HEK293 (cell line): ENCODE measurements around the gene HMGN4.

Experiments used
- CTCF ChIA-PET: fragments of 350-600 bp; formaldehyde crosslinking; extraction: SDS; loops from one replicate; lab custom pipeline; 2021; ENCODE audit warnings: antibody characterized with exemption; lab: Yijun Ruan, JAX
- POLR2A ChIA-PET: fragments of 300-600 bp; formaldehyde crosslinking; extraction: SDS; loops from one replicate; lab custom pipeline; 2020; ENCODE audit warnings: antibody characterized with exemption, inconsistent platforms; lab: Yijun Ruan, JAX
- H3K27ac ChIP-seq: fragments of 200-500 bp; sonication (Bioruptor generic); 2 replicates; pipeline ENCODE4 v1.5.1; 2014; ENCODE audit warnings: low read depth, low read length, control low read depth, inconsistent platforms; ENCODE audit errors: extremely low read depth
- H3K36me3 ChIP-seq, 2 experiments: fragments of 200-500 bp in 1 of 2; sonication (Bioruptor generic) in 1 of 2; 1 replicate in 1 of 2; 2 replicates in 1 of 2; pipeline ENCODE4 v1.5.1; 2014 to 2017; ENCODE audit warnings: inconsistent platforms in 2 of 2, low read length in 2 of 2; ENCODE audit not compliant: control insufficient read depth in 2 of 2, insufficient read depth in 1 of 2
- H3K4me1 ChIP-seq: fragments of 200-500 bp; sonication (Bioruptor generic); 2 replicates; pipeline ENCODE4 v1.5.1; 2014; ENCODE audit warnings: mild to moderate bottlenecking, low read length, inconsistent platforms; ENCODE audit not compliant: control insufficient read depth, insufficient read depth
- H3K4me3 ChIP-seq: 2 replicates; pipeline ENCODE4 v1.5.1; 2011; ENCODE audit warnings: low read depth, mild to moderate bottlenecking, control low read depth, low read length, moderate library complexity
- H3K9me3 ChIP-seq: fragments of 200-500 bp; sonication (Bioruptor generic); 2 replicates; pipeline ENCODE4 v1.5.1; 2014; ENCODE audit warnings: low read depth, low read length, inconsistent platforms; ENCODE audit not compliant: control insufficient read depth, insufficient read depth
- ELK4 ChIP-seq: IDR thresholded peaks from 2 replicates; pipeline ENCODE4 v1.6.1; 2011; ENCODE audit warnings: mild to moderate bottlenecking, low read depth, low read length, borderline replicate concordance
- HIC1 ChIP-seq: fragments of 450-650 bp; formaldehyde crosslinking; IDR thresholded peaks from 2 replicates; pipeline ENCODE4 v1.5.1; 2016; ENCODE audit warnings: missing biosample characterization, missing genetic modification characterization
- IKZF3 ChIP-seq: fragments of 450-650 bp; IDR thresholded peaks from 2 replicates; pipeline ENCODE4 v1.5.0; 2018; ENCODE audit warnings: missing biosample characterization, mild to moderate bottlenecking, missing genetic modification characterization, moderate library complexity
- KLF17 ChIP-seq: fragments of 450-650 bp; formaldehyde crosslinking; IDR thresholded peaks from 2 replicates; pipeline ENCODE4 v1.5.1; 2016; ENCODE audit warnings: missing biosample characterization, missing genetic modification characterization
- OVOL3 ChIP-seq: fragments of 450-650 bp; formaldehyde crosslinking; IDR thresholded peaks from 2 replicates; pipeline ENCODE4 v1.5.1; 2016; ENCODE audit warnings: missing biosample characterization, missing genetic modification characterization
- SALL2 ChIP-seq: fragments of 450-650 bp; formaldehyde crosslinking; IDR thresholded peaks from 2 replicates; pipeline ENCODE4 v1.5.0; 2017; ENCODE audit warnings: missing biosample characterization, mild to moderate bottlenecking, missing genetic modification characterization, borderline replicate concordance
- YY1 ChIP-seq: fragments of 450-650 bp; formaldehyde crosslinking; IDR thresholded peaks from 2 replicates; pipeline ENCODE4 v1.5.1; 2018; ENCODE audit warnings: missing biosample characterization, missing genetic modification characterization
- ZBTB17 ChIP-seq: fragments of 450-650 bp; formaldehyde crosslinking; IDR thresholded peaks from 2 replicates; pipeline ENCODE4 v1.5.1; 2016; ENCODE audit warnings: missing biosample characterization, missing genetic modification characterization
- ZBTB21 ChIP-seq: fragments of 450-650 bp; formaldehyde crosslinking; IDR thresholded peaks from 2 replicates; pipeline ENCODE4 v1.5.1; 2017; ENCODE audit warnings: missing biosample characterization, missing genetic modification characterization
- ZFHX2 ChIP-seq: fragments of 450-650 bp; formaldehyde crosslinking; conservative IDR thresholded peaks from 2 replicates; pipeline ENCODE4 v1.5.1; 2016; ENCODE audit warnings: missing biosample characterization, missing genetic modification characterization
- ZNF138 ChIP-seq: fragments of 450-650 bp; formaldehyde crosslinking; IDR thresholded peaks from 2 replicates; pipeline ENCODE4 v1.5.1; 2016; ENCODE audit warnings: missing biosample characterization, missing genetic modification characterization, borderline replicate concordance
- ZNF174 ChIP-seq: fragments of 450-650 bp; formaldehyde crosslinking; IDR thresholded peaks from 2 replicates; pipeline ENCODE4 v1.5.0; 2017; ENCODE audit warnings: missing biosample characterization, mild to moderate bottlenecking, missing genetic modification characterization
- ZNF23 ChIP-seq: fragments of 450-650 bp; formaldehyde crosslinking; IDR thresholded peaks from 2 replicates; pipeline ENCODE4 v1.5.1; 2016; ENCODE audit warnings: missing biosample characterization, missing genetic modification characterization, borderline replicate concordance
- ZNF521 ChIP-seq: fragments of 450-650 bp; formaldehyde crosslinking; IDR thresholded peaks from 2 replicates; pipeline ENCODE4 v1.5.1; 2017; ENCODE audit warnings: missing biosample characterization, mild to moderate bottlenecking, missing genetic modification characterization
- ZNF549 ChIP-seq: fragments of 450-650 bp; IDR thresholded peaks from 2 replicates; pipeline ENCODE4 v1.5.1; 2018; ENCODE audit warnings: missing biosample characterization, missing genetic modification characterization, mild to moderate bottlenecking, inconsistent platforms, moderate library complexity
- ZNF701 ChIP-seq: fragments of 450-650 bp; formaldehyde crosslinking; IDR thresholded peaks from 2 replicates; pipeline ENCODE4 v1.5.1; 2016; ENCODE audit warnings: missing biosample characterization, missing genetic modification characterization
- ZNF785 ChIP-seq: fragments of 450-650 bp; formaldehyde crosslinking; IDR thresholded peaks from 2 replicates; pipeline ENCODE4 v1.5.1; 2016; ENCODE audit warnings: missing biosample characterization, missing genetic modification characterization
- ZNF830 ChIP-seq: fragments of 450-650 bp; IDR thresholded peaks from 2 replicates; pipeline ENCODE4 v1.5.0; 2018; ENCODE audit warnings: missing biosample characterization, missing genetic modification characterization, low read depth, mild to moderate bottlenecking, moderate library complexity
- ZNF837 ChIP-seq: fragments of 450-650 bp; formaldehyde crosslinking; IDR thresholded peaks from 2 replicates; pipeline ENCODE4 v1.5.1; 2016; ENCODE audit warnings: missing biosample characterization, missing genetic modification characterization
- ZSCAN23 ChIP-seq: fragments of 450-650 bp; formaldehyde crosslinking; IDR thresholded peaks from 2 replicates; pipeline ENCODE4 v1.5.1; 2016; ENCODE audit warnings: missing biosample characterization, missing genetic modification characterization

HMGN4 gene

GRCh38 chr6:26539071-26539615 lies 977 bp downstream of the HMGN4 start (continued):
- TF ChIP-seq ELK4 (no peak), ZNF23 (tag by site-specific recombination) (no peak), ZNF837 (tag by site-specific recombination) (no peak), ZNF521 (tag by site-specific recombination) (no peak), ZNF785 (tag by site-specific recombination) (no peak), KLF17 (tag by site-specific recombination) (no peak)
- TF ChIP-seq, all 188 proteins: peak for 8

- H3K4me3 ChIP-seq: no peak overlapping the region
- H3K36me3 ChIP-seq: peaks cover 8 to 30% of the 10 kb centered on the region in 2 experiments; a peak in 2 of 3 replicates
- no peaks in the 10 kb centered on the region for H3K9me3 ChIP-seq
- no peak for TF ChIP-seq YY1 (tag by site-specific recombination)
- TF ChIP-seq ZBTB17 (tag by site-specific recombination): no peak
- no peak for TF ChIP-seq ZSCAN23 (tag by site-specific recombination)
- no peak for TF ChIP-seq ZNF701 (tag by site-specific recombination)
- TF ChIP-seq ZNF138 (tag by site-specific recombination): no peak
- TF ChIP-seq ZBTB21 (tag by site-specific recombination): no peak
- no peak for TF ChIP-seq ZNF174 (tag by site-specific recombination)
- TF ChIP-seq SALL2 (tag by site-specific recombination): no peak
- no peak for TF ChIP-seq OVOL3 (tag by site-specific recombination)
- no peak for TF ChIP-seq ZFHX2 (tag by site-specific recombination)
- POLR2A ChIA-PET: no interaction called here
- no peaks in the 10 kb centered on the region for H3K4me1 ChIP-seq
- H3K27ac ChIP-seq: no peak overlapping the region
- CTCF ChIA-PET: interaction anchor here (1.1 to 1.4 kb wide), 2 partner anchors 15 to 200 kb away, joined by 4 to 5 read pairs; no protein-coding TSS in a partner anchor
Observed at GRCh38 chr6:26541579-26541978, 3.4 kb downstream of the HMGN4 start.

GRCh38 chr6:26543953-26544352 lies 5.8 kb downstream of the HMGN4 start:
- CTCF ChIA-PET: no interaction called here
- Histone ChIP-seq H3K9me3 (no peaks in the 10 kb centered on the region), H3K27ac (no peak overlapping the region), H3K4me3 (no peak overlapping the region)
- TF ChIP-seq ZNF830 (no peak), HIC1 (no peak), IKZF3 (tag by site-specific recombination) (peak; percentile 67), ZNF549 (tag by site-specific recombination) (no peak)
- TF ChIP-seq, all 188 proteins: peak for 1
- Histone ChIP-seq H3K36me3 (peaks cover 8 to 30% of the 10 kb centered on the region in 2 experiments), H3K4me1 (no peaks in the 10 kb centered on the region)
- POLR2A ChIA-PET: interaction anchor here (0.7 kb wide), 1 partner anchor 493 kb away, joined by 5 read pairs; no protein-coding TSS in a partner anchor
